Measurements from ENCODE around the gene HOMER1.
A peak's percentile ranks its signal among the peaks of the same experiment; 100 is the strongest.

Gene HOMER1

DNA sequence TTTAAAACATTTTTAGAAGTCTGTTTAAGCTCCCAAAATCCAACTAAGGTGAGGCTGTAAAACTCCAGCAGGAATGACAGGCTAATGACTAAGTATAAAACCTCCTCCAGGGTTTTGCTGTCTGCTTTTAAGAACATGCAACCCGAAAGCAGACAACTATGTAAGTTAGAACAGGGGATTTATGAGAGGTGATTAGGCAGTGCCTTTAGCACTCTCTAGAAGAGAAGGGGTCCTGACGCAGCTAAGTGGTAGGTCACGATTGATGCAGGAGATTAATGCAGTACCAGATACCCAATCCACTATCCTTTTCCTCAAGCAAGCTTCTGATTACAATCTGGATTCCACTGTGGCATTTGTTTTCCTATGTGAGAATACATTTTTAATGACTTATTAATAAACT lies 25.9 kb downstream of the HOMER1 start:
- no peak for DNase-seq

GRCh38 chr5:79487251-79487650 lies 26.7 kb downstream of the HOMER1 start:
- DNase-seq: no peak

GRCh38 chr5:79486116-79486515 lies 27.8 kb downstream of the HOMER1 start:
- DNase-seq: no peak

GRCh38 chr5:79484731-79485130 lies 29.2 kb downstream of the HOMER1 start:
- no peak for DNase-seq

- DNase-seq: no peak
These were observed 32.4 kb downstream of the HOMER1 start for GRCh38 chr5:79481574-79481973.

DNA sequence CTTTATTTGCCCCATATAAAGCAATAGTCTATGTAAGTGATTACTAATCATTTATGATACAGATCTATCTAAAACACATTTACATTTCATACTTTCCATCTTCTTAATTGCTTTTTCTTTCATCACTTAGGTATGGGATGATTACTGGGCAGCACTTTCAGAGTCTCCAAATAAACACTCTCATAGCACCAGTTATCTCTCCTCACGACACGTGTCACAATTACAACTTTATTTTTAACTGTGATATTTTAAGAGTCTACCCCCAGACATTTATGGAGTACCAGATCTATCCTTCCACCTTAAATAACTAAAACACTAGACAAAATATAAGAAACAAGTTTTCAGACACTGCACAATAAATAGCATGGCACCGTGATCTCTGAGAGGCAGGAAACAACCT lies 32.9 kb downstream of the HOMER1 start:
- no peak for DNase-seq

DNA sequence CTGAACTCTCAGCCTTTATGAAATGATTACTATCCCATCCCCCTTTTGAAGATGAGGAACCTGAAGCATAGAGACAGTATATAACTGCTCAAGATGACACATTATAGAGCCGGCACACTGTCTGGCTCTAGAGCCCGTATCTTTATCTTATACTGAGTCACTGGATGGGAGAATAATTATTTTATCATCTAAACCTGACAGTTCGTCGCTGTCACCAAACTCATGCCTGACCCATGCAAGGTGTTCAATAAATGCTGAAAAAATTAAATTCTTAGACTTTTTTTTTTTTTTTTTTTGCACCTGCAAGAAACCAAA lies 38.8 kb downstream of the HOMER1 start:
- DNase-seq: no peak

DNA sequence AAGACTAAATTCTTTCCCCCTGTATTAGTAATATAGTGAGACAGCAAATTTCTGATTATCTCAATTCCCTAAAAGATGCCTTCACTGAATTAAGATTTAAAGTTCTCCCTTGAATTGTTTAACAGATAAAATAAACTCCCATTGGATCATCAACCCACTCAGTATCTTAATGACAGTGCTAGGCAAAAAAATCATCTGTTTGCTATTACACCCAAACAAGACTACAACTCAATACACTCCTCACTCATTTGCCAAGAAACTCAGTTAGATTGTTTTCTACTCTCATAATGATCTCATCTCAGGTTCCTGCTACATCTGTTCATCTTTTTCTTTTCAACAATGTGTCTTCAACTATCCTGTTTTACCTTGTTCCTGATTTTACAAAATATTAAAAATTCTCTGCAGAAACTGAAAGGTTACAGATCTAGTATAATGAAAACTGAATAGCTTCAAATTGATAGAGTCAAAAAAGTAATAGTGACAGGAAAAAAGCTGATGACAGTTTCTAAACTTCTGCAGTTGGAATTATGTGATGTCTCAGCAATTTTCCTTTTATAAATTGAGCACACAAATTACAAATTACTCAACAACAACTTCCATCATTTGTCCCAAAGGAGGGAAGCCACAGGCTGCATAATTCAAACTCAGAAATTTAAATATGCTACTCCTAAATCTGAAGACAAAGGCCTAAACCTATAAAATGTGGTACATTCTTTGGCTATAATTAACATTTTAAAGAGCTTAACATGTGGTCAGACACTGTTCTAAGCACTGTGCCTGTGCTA lies 39.4 kb downstream of the HOMER1 start:
- DNase-seq: no peak

DNA sequence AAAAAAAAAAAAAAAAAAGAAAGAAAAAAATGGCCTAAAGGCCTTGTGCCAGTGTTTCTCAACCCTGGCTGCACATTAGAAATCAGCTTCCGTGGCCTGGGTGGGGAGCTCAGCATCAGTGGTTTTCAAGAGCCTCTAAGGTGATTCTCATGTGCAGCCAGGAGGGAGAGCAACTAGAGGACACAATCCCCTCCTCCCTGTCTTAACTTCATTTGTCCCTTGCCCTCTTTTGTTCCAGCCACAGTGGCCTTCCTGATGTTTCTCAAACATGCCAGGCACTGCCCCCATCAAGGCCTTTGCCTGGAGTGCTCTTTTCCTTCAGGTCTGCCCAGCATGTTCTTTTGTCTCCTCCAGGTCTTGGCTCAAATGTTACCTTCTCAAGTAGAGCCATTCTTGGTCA lies 42.4 kb downstream of the HOMER1 start:
- peak in 2 of 3 experiments; percentile 4 to 65 for DNase-seq

GRCh38 chr5:79464695-79465332 lies 49.1 kb downstream of the HOMER1 start:
- peak in 2 of 3 experiments; percentile 22 to 35 for DNase-seq

- no peak for DNase-seq
These were observed 49.7 kb downstream of the HOMER1 start for GRCh38 chr5:79464278-79464677.

DNA sequence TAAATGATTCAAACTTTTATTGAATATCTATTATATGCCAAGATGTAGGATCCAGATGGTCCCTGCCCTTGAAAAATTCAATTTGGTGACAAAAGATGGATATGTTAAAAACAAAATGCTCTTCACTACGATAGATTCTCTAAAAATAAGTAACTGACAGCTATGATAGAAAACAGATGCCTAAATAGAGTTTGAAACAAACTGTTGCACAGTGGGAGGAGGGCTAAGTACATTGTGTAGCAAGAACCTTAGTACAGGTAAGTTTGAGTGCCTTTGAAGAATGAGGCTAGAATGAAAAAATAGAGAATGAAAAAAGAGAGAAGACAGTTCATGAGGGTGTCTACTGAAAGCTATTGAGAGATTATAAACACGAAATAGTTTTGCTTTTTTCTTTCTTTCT lies 54.3 kb downstream of the HOMER1 start:
- DNase-seq: no peak

DNA sequence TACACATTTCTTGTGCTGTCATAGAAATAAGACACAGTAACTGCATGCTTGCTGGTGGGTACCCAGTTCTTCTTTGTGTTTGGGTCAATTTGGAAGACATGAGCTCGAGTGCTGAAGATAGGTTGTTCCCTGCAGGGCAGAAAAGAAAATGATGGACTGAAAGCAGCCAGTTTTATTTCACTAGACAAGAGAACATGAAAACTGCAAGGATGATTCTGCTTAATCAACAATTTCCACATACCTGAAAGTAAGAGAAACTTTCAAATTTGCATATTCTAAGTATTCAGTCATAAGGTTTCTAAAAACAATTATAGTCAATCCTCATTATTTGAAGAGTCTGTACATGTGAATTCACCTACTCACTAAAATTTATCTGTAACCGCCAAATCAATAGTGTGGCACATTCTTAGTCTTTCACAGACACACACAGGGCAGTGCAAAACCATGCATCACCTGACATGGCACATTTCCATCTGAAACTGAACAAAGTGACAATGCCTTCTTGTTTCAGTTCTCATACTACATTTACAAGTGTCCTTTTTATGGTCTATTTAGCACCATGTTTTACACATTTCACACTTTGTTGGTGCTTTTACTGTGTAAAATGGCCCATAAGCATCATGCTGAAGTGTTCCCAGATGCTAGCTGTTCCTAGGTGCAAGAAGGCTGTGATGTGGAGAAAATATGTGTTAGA lies 56.9 kb downstream of the HOMER1 start:
- DNase-seq: no peak

DNA sequence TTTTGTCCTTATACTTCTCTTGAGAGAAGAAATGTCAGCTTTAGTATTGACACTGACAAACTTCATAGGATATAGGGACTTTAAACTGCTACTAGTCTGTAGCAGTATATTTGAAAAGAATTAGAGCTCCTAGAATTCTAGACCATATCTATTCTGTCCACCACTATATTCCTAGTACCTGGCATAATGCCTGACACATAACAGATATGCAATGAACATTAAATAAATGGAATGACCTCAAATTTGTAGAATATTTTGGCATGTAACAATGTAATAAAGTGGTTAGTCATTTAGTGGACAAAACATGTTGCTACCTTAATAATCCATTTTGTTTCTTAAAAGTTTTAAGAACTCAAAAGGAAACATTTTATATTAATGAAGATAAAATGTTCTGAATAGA lies 57.5 kb downstream of the HOMER1 start:
- DNase-seq: no peak

DNA sequence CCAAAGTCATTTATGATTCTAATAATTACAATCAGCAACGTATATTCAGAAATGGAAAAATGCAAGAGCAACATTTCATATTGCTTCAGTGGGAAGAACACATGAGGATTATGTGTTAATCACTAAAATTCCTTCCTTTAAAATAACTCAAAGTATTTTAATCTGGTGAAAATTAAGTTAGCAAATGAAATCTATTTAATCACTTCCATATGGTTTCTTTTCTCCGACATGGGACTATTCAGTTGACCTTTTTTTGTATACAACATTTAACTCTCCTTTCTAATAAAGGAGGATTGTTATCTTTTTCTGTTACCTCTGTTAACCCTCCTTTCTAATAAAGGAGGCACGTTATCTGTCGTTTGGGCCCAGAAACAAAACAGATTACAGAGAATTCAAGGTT lies 59.9 kb downstream of the HOMER1 start:
- DNase-seq: no peak

GRCh38 chr5:79448336-79448735 lies 65.6 kb downstream of the HOMER1 start:
- DNase-seq: no peak

- no peak for DNase-seq
These were observed 77.1 kb downstream of the HOMER1 start for GRCh38 chr5:79436821-79437220.

DNA sequence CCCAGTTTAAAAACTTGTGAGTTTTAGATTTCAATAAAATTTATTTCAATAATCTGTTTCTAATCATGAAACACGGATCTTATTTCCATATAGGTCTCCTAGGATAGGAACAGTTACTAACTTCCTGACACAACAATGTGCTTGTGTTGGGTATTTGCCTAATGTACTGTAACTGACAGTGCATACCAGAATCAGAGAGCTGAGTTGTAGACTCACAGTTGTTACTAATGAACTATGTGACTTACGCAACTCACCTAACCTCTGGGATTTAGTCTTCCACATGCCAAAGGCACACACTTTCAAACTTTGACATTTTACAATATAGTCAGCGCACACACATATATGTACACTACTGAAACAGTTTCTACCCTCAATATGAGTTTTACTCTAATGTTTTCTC lies 77.7 kb downstream of the HOMER1 start:
- DNase-seq: no peak

- no peak for DNase-seq
These were observed 83.7 kb downstream of the HOMER1 start for GRCh38 chr5:79430196-79430595.

GRCh38 chr5:79423296-79423695 lies 90.6 kb downstream of the HOMER1 start:
- DNase-seq: no peak

GRCh38 chr5:79420248-79420647 lies 93.7 kb downstream of the HOMER1 start:
- peak in 1 of 3 experiments; percentile 1 for DNase-seq

DNA sequence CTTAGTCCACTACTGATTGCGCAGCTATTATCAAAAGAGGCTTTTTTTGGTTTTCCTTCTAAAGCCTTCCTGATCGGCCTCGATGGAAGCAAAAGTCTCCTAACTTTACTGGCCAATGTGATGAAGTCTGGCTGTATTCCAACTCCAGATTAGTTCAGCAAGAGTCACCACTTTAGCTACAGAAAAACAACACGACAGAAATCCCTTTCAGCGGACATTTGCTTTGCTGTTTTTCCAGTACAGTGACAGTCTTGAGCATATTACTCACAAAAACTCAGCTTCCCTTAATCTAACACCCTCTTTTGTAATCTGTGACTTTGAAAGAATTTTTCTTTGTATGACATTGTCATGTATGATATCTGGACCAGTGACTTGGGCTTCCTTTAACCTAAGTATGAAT lies 95.7 kb downstream of the HOMER1 start:
- DNase-seq: no peak

GRCh38 chr5:79417495-79417894 lies 96.4 kb downstream of the HOMER1 start:
- DNase-seq: no peak

DNA sequence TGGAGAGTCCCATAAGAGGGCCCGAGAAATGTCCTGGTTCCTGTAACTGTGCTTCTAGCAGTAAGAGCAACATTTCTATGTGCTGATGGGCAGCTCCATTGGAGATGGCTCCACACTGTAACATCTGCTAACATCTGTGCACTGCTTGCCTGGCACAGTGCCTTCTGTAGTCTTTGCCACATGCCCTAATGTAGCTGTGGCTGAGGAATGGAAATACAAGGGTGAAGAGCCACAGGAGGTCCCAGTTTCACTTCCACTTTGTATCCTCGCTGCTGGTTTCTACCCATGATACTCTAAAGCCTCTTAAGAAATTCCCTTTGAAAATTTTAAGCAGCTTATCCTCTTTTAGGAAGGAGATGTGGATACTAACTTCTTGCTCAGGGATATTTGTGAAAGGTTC lies 97.4 kb downstream of the HOMER1 start:
- no peak for DNase-seq
